Stimulated activated CD8-positive, alpha-beta memory T cell treated with anti-CD3 and anti-CD28 coated beads, Interleukin-4, amount 100 ng/mL, for 48 hours (primary cell): Measurements from ENCODE around the gene ZNF564.
"Not testable (repeated sequence)": the region's sequence is repeated elsewhere in the genome, so short reads cannot be mapped to it uniquely, and the experiment has no call there.

Experiments
- DNase-seq: peaks from one replicate; pipeline ENCODE4 v3.0.0-alpha.2; 2020

Gene ZNF564

GRCh38 chr19:12496480-12496879 is 54.8 kb downstream of the ZNF564 start:
- no peak for DNase-seq

DNA sequence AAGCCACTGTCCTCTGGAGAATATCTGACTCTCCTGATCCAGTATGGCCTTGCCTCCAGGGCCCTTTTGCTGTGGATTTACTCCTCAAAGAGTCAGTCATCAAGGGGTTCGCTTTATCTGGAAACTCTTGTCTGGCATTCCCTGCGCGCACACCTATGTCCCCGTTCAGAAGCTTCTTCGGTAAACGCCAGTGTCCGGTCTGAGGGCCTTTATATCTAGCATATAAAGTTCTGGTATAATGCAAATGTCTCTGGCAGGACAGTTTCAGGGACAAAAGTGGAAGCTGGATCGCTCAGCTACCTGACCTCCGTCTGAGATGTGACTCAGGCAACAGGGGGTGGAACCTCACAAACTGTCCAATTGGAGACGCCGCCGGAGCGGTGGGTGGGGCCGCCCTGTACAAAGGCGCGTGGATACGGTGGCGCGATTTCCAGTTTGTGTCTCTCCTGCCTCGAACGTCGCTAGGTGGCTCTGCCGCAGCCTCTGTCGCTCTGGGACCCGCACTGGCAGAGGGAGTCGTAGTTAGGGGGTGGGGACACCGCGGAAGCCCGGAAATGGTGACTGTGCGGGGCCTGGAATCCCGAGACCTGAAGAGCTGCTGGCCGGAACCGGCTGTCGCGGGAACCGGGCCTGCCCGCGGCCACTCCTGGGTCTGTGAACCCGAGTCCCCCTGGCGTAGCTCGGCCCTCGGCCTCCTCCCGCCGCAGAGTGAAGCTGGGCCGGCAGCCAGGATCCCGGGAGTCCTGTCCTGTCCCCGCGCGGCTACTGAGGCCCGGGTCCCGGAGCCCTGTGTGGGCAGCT is 56.1 kb downstream of the ZNF564 start:
- peak; percentile 94 for DNase-seq

- DNase-seq = no peak
Measured at GRCh38 chr19:12494260-12494860, 56.9 kb downstream of the ZNF564 start.

GRCh38 chr19:12486265-12486783 is 65.0 kb downstream of the ZNF564 start:
- DNase-seq = not testable (repeated sequence)

DNA sequence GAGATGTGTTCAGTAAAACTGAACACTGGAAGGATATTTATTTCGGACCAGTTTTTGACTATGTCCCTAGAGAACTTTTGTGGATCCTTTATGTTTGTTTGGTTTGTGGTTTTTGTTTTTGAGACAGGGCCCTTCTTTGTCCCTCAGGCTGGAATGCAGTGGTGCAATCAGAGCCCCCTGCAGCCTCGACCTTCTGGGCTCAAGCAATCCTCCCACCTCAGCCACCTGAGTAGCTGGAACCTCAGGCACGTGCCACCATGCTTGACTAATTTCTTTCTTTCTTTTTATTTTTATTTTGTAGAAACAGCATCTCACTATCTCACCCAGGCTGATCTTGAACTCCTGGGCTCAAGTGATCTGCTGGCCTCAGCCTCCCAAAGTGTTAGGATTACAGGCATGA is 65.7 kb downstream of the ZNF564 start:
- no peak for DNase-seq

DNA sequence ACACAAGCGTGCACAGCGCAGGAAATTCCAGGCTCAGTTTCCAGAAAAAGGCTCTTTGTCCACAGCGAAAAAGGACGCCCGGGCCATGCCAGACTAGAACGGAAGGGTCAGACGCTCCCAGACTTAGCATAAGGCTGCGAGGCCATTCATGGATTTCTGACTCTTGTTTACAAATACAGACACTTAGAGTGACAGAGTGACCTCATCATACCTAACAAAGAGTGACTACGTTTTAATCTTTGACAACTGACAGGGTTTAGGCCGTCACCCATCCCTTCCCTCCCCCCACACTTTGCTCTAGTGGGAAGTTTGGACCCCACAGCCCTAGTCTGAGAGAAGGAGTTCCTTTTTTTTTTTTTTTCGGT is 66.2 kb downstream of the ZNF564 start:
- DNase-seq = no peak

- DNase-seq = peak; percentile 94
Measured at GRCh38 chr19:12484371-12485051, 66.8 kb downstream of the ZNF564 start, which contains the start of gene ZNF709. ZNF709 (minus strand) TSS chr19:12484816; CDS start chr19:12484657, 159 bp downstream.

DNA sequence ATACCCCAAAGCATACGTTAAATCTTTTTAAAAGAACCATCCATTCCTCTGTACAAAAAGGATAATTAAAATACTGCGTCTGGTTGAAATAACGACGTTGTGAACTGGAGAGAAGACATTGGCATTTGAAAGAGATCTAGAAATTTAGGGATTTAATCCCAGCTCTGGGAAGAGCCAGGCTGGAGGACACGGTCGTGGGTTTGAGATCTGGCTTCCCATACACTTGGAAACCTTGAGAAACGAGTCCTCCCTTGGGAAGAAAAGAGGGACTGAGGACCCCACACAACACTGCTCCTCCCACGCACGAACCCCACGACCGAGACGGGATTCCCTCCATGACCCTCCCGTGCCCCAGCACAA is 67.3 kb downstream of the ZNF564 start:
- no peak for DNase-seq

- no peak for DNase-seq
Measured at GRCh38 chr19:12482509-12482886, 68.8 kb downstream of the ZNF564 start.

DNA sequence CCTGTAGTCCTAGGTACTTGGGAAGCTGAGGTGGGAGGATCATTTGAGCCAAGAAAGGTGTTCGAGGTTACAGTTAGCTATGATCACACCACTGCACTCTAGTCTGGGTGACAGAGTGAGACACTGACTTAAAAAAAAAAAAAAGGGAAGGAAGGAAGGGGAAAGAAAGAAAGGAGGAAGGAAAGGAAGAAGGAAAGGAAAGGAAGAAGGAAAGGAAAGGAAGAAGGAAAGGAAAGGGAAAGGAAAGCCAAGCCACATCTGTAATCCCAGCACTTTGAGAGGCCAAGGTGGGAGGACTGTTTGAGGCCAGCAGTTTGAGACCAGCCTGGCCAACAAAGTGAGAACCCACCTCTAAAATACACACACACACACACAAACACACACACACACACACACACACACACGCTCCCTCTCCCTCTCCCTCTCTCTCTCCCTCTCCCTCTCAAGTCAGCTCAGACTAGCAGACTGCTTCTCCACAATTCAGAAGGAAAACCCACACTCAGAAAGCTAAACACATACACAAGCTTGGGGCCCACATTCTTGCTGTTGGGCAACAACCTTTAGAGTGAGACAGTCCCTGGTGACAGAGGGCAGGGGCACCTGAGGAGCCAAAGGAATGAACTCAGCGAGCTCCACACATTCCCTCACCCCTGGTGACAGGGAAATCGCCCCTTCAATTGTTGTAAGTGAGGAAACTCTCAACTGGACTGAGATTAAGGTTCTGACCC is 69.3 kb downstream of the ZNF564 start:
- DNase-seq = no peak

DNA sequence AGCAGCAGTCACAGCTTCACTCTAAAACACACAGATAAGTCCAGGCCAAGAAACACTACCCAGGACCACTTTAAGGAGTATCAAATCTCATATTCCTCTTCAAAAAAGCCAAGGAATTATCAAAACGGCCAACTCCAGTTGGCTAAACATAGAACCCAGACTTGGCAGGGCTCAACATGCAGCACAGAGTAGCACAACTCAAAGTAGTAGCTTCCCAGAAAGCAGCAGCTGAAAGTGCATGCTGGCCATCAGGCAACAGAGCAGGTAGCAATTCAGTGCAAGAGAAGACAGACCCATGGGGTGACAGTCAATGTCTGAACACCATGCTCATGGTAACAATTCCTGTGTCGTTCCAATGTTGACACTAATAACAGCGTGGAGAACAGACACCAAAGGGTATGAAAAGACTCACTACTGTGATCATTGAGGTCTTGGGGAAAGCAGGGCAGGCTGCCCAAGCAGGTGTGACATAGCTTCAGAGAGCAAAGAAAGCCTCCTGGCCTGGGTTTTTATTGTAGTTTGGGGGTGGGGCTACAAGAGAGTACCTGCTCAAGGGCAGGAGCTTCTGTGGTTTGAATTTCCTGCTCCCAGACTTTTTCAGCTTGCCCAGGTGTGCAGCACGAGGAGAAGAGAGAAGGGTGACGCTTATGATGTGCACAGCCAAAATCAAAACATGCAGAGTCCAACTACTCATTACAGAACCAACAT is 72.9 kb downstream of the ZNF564 start:
- no peak for DNase-seq
